Esophagus squamous epithelium (tissue), 5 donors: ENCODE results near the gene FPR2. TPM values are rescaled to one million over a fixed set of nuclear protein-coding genes. Genes with fewer than 3 reads are reported as not detected.

Experiments
- DNase-seq: peaks from one replicate; lab custom pipeline; 2025; lab: John Stamatoyannopoulos, UW
- H3K27ac ChIP-seq, 4 donors: fragments of 200-600 bp; sonication (generic); one replicate each; pipeline ENCODE4 v1.5.1; 2016 to 2019; ENCODE audit warnings: mild to moderate bottlenecking in 1 of 4
- H3K27me3 ChIP-seq, 4 donors: fragments of 200-600 bp; sonication (generic); 1 replicate in 3 of 4; 2 replicates in 1 of 4; pipeline versions ENCODE4 v1.5.1 to v1.6.0; 2017 to 2021; ENCODE audit warnings: antibody characterized with exemption in 1 of 4
- H3K36me3 ChIP-seq, 3 donors: fragments of 200-600 bp; sonication (generic); one replicate each; pipeline ENCODE4 v1.5.1; 2016 to 2019
- H3K4me1 ChIP-seq, 3 donors: fragments of 200-600 bp; sonication (generic); one replicate each; pipeline ENCODE4 v1.5.1; 2017 to 2019
- H3K4me3 ChIP-seq, 4 donors: fragments of 200-600 bp; sonication (generic); 1 replicate in 3 of 4; 2 replicates in 1 of 4; pipeline ENCODE4 v1.5.1; 2016 to 2019; ENCODE audit warnings: mild to moderate bottlenecking in 2 of 4, moderate library complexity in 1 of 4
- H3K9me3 ChIP-seq, 3 donors: fragments of 200-600 bp; sonication (generic); one replicate each; pipeline ENCODE4 v1.5.1; 2016 to 2019
- POLR2A ChIP-seq, 4 donors: fragments of 450-650 bp; IDR thresholded peaks; one replicate each; pipeline ENCODE4 v1.6.1; 2017; ENCODE audit warnings: antibody characterized with exemption in 4 of 4, mild to moderate bottlenecking in 4 of 4, moderate library complexity in 3 of 4
- WGBS, 2 donors: methylation state at CpG; one replicate each; pipeline ENCODE4 v1.1.5; 2018; 5-methylcytosine and 5-hydroxymethylcytosine counted together
- intact Hi-C: fragments of 100-400 bp; cut with DNase I; formaldehyde crosslinking; loops from one replicate; pipeline ENCODE4 v1.15.0; 2022
- total RNA-seq, 4 donors: library from RNA; depleted of rRNA; stranded (reverse); fragments of >200 nt; gene quantifications; one replicate each; pipeline ENCODE4 v1.1.0, GENCODE V29; 2016
- TF ChIP-seq, protein P1 (sequence below), 6 experiments: fragments of 450-650 bp in 4 of 6; fragments of 200-600 bp in 2 of 6; sonication (generic) in 2 of 6; IDR thresholded peaks; one replicate each; pipeline ENCODE4 v1.5.1; 2016 to 2019; ENCODE audit warnings: antibody characterized with exemption in 6 of 6, mild to moderate bottlenecking in 4 of 6, moderate library complexity in 4 of 6
- donor health status: DM: yes; HTN: yes; CAD: no.

FPR2 gene
- total RNA-seq, 4 donors from 2014 or later = 0.79 to 2.2 TPM; not detected in 2

DNA sequence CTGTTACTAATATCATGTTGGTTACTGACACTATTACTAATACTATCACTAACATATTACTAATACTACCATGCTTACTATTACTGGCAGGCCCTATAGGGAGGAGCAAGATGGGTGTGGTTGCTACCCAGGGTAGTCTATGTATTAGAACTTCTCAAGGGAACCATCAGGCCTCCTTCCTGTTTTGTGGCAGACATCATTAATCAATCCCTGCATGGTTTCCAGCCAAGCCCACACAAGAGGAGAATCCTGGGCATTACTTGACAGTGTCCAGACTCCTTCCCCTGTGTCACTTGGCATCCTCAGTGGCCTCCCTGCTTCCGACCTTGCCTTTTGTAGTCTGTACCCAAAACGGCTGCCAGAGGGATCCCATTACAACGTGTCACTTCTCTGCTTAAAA lies 46.1 kb upstream of the FPR2 start:
- intact Hi-C loops = loop anchor here (10.0 kb wide), 1 partner anchor 60 kb away; no protein-coding TSS in a partner anchor
- DNase-seq = no peak
- H3K36me3 ChIP-seq = no peaks in the 10 kb centered on the region
- H3K27ac ChIP-seq = no peak overlapping the region
- peaks cover 3 to 53% (median 4%) of the 10 kb centered on the region in 4 donors for H3K27me3 ChIP-seq
- TF ChIP-seq POLR2A (IDR thresholded peaks at IDR 0.05) = no peak
- TF ChIP-seq, protein P1, sequence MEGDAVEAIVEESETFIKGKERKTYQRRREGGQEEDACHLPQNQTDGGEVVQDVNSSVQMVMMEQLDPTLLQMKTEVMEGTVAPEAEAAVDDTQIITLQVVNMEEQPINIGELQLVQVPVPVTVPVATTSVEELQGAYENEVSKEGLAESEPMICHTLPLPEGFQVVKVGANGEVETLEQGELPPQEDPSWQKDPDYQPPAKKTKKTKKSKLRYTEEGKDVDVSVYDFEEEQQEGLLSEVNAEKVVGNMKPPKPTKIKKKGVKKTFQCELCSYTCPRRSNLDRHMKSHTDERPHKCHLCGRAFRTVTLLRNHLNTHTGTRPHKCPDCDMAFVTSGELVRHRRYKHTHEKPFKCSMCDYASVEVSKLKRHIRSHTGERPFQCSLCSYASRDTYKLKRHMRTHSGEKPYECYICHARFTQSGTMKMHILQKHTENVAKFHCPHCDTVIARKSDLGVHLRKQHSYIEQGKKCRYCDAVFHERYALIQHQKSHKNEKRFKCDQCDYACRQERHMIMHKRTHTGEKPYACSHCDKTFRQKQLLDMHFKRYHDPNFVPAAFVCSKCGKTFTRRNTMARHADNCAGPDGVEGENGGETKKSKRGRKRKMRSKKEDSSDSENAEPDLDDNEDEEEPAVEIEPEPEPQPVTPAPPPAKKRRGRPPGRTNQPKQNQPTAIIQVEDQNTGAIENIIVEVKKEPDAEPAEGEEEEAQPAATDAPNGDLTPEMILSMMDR (IDR thresholded peaks at IDR 0.05) = no peak
- WGBS, 2 donors = 39 to 73% methylated on average over 3 of the region's 3 CpGs
- no peaks in the 10 kb centered on the region for H3K9me3 ChIP-seq
- H3K4me3 ChIP-seq = no peak overlapping the region
- H3K4me1 ChIP-seq = peaks cover 0 to 9% (median 6%) of the 10 kb centered on the region in 3 donors

GRCh38 chr19:51715850-51716249 lies 45.1 kb upstream of the FPR2 start:
- H3K27me3 ChIP-seq = peaks cover 3 to 63% (median 8%) of the 10 kb centered on the region in 4 donors
- no peaks in the 10 kb centered on the region for H3K36me3 ChIP-seq
- TF ChIP-seq POLR2A (IDR thresholded peaks at IDR 0.05) = no peak
- TF ChIP-seq, protein P1 (IDR thresholded peaks at IDR 0.05) = no peak
- H3K27ac ChIP-seq = no peak overlapping the region
- no peak overlapping the region for H3K4me3 ChIP-seq
- no peak for DNase-seq
- 91 to 92% methylated on average over 2 to 3 of the region's 3 CpGs for WGBS, 2 donors
- no peaks in the 10 kb centered on the region for H3K9me3 ChIP-seq
- intact Hi-C loops = loop anchor here (10.0 kb wide), 1 partner anchor 59 kb away; no protein-coding TSS in a partner anchor
- H3K4me1 ChIP-seq = peaks cover 0 to 9% (median 6%) of the 10 kb centered on the region in 3 donors

- Histone ChIP-seq H3K36me3 (no peaks in the 10 kb centered on the region), H3K4me3 (no peak overlapping the region), H3K27me3 (peaks cover 3 to 74% (median 8%) of the 10 kb centered on the region in 4 donors), H3K9me3 (no peaks in the 10 kb centered on the region), H3K27ac (no peak overlapping the region), H3K4me1 (peaks cover 0 to 9% (median 6%) of the 10 kb centered on the region in 3 donors)
- no peak for TF ChIP-seq POLR2A (IDR thresholded peaks at IDR 0.05)
- TF ChIP-seq, protein P1 (IDR thresholded peaks at IDR 0.05) = no peak
- no peak for DNase-seq
- WGBS, 2 donors = 63 to 86% methylated on average over 4 to 8 of the region's 11 CpGs
- intact Hi-C loops = loop anchor here (10.0 kb wide), 1 partner anchor 58 kb away; no protein-coding TSS in a partner anchor
Measured at GRCh38 chr19:51716925-51717324, 44.1 kb upstream of the FPR2 start.

DNA sequence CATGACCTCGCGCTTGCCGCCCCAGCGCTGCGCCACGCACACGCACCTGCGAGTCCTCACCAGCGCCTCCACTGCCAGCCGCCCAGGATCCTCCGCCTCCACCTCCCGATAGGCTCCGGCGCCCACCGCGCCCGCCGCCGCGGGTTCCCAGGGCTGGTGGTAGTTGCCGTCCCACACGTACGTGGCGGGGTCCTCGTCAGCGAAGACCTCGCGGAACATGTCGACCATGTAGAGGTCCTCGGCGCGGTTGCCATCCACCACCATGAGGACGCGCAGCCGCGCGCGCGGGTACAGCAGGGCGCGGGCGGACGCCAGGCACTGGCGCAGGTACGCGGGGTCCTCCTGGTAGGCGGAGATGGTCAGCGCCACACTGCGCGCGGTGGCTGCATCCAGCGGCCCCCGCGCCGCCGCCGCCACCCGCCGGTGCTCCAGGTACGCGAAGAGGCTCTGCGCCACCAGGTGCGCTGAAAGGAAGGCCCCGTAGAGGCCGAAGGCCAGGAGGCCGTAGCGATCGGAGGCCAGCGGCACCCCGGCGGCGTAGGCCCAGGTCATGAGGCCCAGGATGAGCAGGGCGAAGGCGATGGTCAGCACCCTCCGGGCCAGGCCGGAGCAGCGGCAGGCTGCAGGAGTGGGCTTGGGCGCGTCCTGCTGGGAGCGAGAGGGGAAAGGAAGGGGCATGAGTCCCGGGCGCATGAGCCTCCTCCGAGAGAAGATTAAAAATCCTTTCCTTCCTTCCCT lies 41.6 kb upstream of the FPR2 start:
- Histone ChIP-seq H3K4me1 (peaks cover 0 to 16% (median 6%) of the 10 kb centered on the region in 3 donors), H3K27ac (no peak overlapping the region), H3K27me3 (peaks cover 3 to 88% (median 8%) of the 10 kb centered on the region in 4 donors), H3K4me3 (peak overlapping the region in 2 of 4 donors; percentile 25 to 49), H3K9me3 (no peaks in the 10 kb centered on the region), H3K36me3 (no peaks in the 10 kb centered on the region)
- no peak for TF ChIP-seq POLR2A (IDR thresholded peaks at IDR 0.05)
- TF ChIP-seq, protein P1 (IDR thresholded peaks at IDR 0.05) = no peak
- intact Hi-C loops = loop anchor here (10.0 kb wide), 1 partner anchor 55 kb away; no protein-coding TSS in a partner anchor
- WGBS, 2 donors = 17 to 21% methylated on average over 11 to 27 of the region's 83 CpGs
- no peak for DNase-seq

DNA sequence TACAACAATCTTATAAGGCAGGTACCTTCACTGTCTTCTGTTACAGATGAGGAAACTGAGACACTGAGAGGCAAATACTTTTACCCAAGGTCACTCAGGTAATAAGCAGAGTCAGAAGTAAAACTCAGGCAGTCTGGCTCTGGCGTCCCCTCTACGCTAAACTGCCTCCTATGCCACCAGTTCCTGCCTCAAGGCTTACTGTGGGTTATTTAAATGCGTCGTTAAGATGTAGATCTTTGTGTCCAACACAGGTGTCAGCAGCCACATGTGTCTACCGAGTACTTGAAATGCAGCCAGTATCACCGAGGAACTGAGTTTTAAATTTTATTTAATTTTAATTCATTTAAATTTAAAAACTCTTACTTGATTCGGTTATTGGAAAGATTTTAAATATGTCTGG lies 39.1 kb upstream of the FPR2 start:
- Histone ChIP-seq H3K4me1 (peaks cover 6 to 38% (median 8%) of the 10 kb centered on the region in 3 donors), H3K36me3 (no peaks in the 10 kb centered on the region), H3K4me3 (no peak overlapping the region), H3K27me3 (peaks cover 3 to 100% (median 8%) of the 10 kb centered on the region in 4 donors), H3K27ac (no peak overlapping the region), H3K9me3 (no peaks in the 10 kb centered on the region)
- TF ChIP-seq POLR2A (IDR thresholded peaks at IDR 0.05) = no peak
- TF ChIP-seq, protein P1 (IDR thresholded peaks at IDR 0.05) = no peak
- DNase-seq = no peak
- intact Hi-C loops = no loop called here
- WGBS, 2 donors = 58 to 74% methylated on average over 6 to 7 of the region's 7 CpGs
